HG03575 (cell line): ENCODE measurements around the gene PLCL1.

Experiments
- ATAC-seq: cut with Tn5 transposase; IDR thresholded peaks from one replicate; pipeline ENCODE4 v1.9.1; 2021; ENCODE audit not compliant: unreplicated experiment, insufficient number of reproducible peaks, low FRiP score; ENCODE audit errors: extremely low read depth

PLCL1 gene

DNA sequence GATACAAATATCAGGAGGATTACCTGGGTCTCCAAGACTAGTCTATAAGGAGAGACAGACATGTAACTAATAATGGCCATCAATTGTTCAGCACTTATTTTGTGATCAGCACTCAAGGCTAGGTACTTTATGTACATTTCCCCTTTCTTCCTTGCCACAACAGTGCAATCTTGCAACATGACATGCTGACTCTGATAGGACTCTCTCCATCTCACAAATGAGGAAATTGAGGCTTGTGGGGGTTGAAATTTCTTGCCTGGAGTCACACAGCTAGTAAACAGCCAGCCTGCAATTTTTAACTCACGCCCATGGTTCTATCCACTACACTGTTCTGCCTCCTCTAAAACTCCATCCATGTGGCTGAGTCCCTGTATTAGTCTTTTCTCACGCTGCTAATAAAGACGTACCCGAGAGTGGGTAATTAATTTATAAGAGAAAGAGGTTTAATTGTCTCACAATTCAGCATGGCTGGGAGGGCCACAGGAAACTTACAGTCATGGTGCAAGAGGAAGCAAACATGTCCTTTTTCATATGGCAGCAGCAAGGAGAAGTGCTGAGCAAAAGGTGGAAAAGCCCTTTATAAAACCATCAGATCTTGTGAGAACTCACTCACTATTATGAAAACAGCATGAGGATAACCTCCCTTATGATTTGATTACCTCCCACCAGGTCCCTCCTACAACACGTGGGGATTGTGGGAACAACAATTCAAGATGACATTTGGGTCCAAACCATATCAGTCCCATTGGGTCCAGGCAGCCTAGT lies 302.4 kb downstream of the PLCL1 start:
- no peak for ATAC-seq

DNA sequence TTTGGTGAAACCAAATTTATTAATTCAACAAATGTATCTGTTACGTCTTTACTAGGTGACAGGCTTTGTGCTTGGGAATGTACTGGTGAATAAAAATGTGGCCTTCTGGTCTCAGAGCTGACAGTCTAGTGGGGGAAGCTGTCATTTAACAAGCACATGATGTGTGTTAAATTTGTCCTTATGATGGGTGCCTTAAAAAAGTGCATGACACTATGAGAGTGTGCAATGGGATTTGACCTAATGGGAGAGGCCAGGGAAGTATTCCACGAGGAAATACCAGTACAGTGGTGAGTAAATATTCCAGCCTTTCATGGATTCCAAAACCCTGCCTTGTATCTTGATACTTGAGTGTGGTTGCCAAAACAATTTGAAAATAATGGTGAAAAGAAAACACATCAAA lies 308.9 kb downstream of the PLCL1 start:
- ATAC-seq = no peak

DNA sequence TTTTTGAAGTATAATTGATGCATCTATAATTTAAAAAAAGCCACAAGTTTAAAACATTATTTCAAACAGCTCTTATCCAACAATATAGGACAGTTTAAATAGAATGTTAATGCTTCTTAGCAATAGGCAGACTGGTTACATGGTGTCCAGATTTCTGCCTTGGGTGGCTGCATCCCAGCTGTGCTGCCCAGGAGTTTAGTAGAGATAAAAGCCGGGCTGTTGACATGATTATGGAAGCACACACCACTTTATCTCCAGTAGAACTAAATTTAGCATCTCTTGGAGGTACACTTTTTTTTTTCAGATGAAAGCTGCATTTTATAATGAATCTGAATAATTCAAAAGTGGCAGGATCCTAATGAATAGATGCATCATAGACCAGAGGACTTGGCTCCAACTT lies 309.7 kb downstream of the PLCL1 start:
- ATAC-seq = no peak

DNA sequence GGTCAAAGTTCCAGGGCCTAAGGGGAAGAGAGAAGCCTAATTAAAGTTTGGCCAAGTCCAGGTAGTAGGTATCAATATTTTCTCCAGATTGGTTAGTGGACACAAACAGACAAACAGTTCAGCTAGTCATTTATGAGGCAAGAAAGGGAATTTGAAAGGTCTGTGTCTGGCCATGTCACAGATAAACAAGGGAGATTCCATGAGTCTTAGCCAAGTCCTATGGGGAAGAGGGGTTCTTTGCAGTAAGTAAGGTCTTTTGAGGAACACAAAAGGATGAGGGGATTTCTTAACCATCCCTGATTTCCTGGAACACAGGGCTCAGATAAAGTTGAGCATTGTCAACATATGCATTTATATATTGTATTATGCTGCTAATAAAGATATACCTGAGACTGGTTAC lies 310.8 kb downstream of the PLCL1 start:
- no peak for ATAC-seq

DNA sequence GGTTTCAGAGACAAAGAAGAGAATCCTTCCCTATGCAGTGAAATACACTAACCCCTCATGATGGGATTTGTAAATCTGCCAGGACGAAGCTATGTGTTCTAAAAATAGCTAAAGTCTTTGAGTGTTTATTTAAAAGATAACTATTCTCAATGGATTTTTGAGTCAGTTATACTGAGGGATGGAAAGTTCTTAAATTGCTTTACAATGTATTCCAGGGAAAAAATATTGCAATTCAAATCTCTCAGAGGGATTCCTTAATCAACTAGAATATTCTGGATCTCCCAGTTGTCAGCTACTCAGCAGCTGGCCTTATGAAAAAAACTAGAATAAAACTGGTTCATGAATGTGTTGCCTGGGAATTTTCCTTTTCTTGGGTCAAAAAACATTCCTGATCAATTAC lies 312.4 kb downstream of the PLCL1 start:
- no peak for ATAC-seq

DNA sequence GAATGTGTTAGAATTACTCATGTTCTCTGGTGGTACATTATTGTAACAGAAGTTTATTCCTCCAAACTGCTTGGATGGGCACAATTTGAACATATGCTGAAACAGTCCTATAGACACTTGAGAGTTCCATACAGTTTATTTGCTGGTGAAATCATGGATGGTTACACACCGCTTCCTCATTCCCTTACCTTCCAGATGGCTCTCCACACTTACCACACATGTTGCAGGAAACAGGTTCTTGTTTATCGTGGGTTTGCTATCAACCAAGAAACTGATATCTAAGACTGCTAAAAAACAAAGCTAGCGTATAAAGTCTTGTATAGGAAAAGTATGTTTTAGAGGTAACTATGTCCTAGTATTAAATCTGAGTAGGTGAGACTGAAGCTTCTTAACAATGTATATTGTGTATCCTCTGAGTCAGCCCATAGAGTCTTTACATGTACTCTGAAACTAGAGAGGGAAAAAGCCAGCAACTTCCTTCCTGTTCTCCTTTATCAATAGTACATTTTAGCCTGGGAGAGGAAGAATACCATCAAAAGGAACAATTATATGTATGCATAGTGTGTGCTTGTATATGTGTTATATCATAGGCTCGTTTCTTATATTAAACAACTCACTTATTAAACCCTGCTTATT lies 313.1 kb downstream of the PLCL1 start:
- ATAC-seq = no peak

DNA sequence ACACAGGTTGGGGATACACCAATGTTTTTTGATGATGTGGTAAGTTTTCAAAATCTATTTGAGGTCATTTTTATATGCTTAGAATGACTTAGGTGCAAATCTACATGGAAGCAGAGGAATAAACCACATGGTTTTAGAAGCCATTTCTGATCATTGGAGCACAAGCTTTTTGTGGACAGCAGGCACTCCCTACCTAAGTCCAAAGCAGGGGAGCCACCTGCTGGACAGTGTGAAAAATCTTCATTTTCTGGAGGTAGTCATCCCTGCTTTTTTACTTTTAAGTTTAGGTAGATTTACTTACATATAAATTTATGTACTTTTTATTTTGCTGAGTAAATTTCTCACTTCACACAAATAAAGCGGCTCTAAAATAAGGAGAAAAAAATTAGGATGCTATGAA lies 323.2 kb downstream of the PLCL1 start:
- no peak for ATAC-seq

DNA sequence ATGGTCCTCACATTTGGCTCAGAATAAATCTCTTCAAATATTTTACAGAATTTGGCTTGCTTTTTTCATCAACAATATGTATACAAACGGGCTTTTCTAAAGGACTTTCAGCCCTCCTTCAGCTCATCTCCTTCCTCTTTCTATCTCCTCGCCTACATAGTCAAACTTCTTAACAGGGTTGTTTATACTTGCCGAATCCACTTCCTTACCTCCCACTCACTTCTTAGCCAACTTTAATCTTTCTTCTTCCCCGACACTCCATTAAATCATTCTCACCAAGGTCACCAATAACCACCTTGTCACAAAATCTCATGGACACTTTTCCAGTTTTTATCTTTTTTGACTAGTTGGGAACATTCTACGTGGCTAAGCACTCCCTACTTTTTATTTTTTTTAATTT lies 325.2 kb downstream of the PLCL1 start:
- no peak for ATAC-seq

DNA sequence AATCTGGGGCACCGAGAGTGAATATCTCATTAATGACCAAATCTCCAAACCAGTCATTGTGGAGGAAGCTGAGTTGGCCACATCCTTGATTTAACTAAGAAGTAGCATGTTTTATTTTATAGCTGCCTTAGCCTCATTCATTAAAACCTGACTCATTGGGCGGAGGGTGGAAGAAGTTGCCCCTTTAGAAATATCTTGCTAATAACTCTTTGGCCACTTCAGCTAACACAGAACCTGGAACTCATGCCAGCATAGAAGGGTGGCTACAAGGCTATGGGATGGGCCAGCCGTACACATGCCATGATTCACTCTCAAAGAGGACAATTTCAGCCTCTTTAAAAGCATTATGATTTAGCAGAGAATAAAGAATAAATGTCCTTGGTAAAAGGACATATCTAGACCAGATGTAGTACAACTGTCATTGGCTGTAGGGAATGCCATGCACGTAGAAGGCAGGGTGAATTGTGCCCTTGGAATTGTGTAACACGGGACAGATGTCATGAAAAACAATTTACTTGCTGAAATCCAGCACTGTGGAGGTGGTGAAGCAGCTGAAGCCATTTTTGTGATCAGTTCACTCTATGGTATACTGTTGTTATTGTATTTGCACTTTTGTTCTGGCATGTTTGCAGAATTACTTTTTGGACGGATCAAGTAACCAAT lies 330.0 kb downstream of the PLCL1 start:
- ATAC-seq = no peak

DNA sequence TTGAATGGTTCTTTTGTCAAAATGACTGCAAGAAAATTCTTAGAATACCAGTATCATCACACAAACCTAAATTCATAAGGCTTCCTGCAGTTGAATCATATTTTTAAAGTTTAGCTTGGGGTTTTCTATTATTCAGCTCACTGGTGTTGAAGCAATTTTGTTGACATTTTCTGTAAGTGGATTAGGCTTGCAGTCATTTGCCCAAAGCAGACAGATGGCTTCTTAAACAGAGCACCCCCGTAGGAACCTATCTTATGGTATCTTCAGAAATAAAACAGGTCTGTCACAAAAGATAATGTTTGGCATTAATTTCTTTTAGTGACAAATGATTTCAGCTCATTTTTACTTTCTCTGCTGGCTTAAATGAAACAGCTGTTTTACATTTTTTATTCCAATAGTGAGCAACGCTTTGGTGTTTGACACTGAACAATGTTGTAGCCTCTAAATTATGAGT lies 331.1 kb downstream of the PLCL1 start:
- ATAC-seq = no peak

DNA sequence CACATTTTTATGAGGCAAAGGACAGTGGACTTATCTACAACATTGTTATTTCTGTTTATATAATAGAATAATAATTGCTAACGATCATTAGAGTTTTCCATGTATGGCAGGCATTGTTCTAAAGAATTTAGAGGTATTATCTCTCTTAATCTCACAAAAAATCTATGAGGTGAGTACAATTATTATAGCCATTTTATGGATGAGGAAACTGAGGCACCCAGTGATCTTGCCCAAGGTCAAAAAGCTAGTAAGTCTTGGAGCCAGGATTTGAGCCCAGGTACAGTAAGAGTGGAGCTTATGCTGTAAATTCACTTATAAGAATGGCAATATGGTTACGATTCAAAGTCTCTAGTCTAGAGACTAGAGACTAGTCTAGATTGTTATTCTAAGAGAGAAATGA lies 331.7 kb downstream of the PLCL1 start:
- ATAC-seq = no peak

DNA sequence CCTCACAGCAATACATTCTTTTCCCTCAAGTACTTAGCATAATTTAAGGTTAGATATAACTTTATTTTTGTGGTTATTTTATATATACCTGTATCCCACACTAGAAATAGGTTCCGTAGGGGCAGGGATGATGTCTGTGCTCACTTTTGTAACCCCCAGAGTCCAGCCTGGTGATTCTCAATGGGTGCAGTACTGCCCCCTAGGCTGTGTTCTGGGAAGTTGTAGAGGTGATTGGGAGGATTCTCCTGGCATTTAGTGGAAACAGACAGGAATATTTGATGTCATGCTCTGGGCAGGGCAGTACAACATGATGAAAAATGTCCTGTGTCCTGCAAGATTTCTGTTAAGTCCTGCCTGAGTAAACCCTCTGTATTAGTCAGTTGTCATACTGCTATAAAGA lies 333.3 kb downstream of the PLCL1 start:
- no peak for ATAC-seq

DNA sequence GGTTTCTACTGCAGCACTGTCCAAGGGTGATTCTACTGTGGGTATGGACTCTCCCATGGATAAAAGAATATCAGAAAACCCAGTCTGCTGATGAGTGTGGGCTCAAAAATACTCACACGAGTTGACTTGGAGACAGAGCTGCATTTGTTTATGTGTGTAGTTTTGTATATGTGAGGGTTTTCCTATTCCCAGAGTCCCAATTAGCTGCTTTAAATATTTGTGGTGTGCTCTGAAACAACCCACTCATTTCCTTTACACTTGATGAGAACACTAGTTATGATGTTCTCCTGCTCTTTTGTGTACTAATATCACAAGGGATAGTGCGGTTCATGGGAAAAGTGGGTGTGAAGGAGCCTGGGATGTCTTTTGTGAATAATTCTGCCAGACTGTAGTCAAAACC lies 337.3 kb downstream of the PLCL1 start:
- ATAC-seq = no peak

DNA sequence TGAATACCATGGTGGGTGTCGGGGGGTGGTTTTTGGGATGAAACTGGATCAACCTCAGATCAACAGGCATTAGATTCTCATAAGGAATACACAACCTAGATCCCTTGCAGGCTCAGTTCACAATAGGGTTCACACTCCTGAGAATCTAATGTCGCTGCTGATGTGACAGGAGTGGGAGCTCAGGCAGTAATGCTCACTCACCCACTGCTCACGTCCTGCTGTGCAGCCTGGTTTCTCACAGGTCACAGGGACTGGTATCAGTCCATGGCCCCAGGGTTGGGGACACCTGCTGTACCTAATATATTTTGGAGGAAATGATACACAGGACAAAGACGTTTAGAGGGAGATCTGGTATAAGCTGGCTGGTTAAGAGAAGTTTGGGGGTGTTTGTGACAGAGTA lies 338.8 kb downstream of the PLCL1 start:
- no peak for ATAC-seq

DNA sequence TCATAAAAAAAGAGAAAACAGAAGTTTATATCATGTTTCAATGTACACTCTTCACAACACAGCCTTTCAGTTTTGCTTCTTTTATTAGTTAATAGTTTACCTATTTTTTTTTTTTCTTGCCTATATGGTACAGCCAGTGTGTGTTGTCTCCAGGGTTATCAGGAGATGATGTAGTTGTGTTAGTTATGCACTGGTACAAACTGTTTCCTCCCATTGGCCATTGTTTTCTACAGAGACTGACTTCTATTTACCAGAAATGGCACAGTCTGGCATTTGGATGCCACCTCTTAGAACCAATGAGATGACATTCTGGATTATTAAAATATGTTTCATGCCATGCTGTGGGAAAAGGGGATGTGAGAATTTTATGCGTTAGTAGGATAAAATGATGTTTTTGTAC lies 339.4 kb downstream of the PLCL1 start:
- ATAC-seq = no peak

DNA sequence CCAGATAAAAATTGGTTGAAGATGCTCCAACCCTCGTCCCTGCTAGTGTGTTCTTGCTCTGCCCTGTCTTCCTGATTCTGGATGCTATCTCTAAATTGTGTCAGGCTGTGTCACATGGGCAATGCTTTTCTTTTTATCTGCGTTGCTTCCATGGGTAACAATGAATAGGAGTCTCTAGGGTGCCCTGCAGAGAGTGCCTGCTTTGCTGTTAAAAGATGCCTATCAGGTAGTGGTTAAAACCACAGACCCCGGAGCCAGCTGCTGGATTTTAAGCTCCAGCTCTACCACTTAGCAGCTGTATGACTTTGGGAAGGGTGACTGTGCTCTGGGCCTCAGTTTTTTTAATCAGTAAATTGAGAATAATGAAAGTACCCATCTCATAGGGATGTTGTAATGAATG lies 340.3 kb downstream of the PLCL1 start:
- ATAC-seq = no peak

DNA sequence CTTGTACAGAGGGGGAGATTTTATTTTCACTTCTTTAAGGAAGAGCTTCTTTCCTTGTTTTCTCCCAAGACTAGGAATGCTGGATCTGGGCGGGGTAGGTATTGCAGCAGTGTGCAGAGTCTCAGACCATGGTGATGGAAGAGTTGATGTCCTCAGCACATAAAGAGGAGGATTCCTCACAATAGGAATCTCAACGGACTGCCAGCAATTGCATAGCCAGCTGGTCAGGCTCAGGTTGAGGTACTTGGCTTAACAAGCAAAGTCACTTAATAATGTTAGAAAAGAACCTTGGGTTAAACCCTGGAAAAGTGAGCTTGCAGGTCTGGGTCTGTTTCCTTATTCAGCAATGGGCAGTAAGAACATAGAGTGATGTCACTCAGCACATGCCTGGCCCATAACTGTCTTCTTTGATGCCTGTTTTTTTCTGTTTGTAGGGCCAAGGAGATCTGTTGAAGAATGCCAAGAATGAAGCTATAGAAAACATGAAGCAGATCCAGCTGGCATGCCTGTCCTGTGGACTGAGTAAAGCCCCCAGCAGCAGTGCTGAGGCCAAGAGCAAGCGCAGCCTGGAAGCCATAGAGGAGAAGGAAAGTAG lies 342.1 kb downstream of the PLCL1 start:
- ATAC-seq = no peak

DNA sequence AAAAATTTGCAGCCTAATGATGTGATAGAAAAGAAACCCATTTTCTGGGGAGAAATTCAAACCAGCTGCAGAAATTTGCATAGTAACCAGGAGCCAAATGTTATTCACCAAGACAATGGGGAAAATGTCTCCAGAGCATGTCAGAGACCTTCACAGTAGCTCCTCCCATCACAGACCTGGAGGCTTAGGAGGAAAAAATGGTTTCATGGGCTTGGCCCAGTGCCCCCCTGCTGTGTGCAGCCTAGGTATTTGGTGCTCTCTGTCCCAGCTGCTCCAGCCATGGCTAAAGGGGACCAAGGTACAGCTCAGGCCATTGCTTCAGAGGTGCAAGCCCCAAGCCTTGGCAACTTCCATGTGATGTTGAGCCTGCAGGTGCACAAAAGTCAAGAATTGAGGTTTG lies 352.9 kb downstream of the PLCL1 start:
- ATAC-seq = no peak

DNA sequence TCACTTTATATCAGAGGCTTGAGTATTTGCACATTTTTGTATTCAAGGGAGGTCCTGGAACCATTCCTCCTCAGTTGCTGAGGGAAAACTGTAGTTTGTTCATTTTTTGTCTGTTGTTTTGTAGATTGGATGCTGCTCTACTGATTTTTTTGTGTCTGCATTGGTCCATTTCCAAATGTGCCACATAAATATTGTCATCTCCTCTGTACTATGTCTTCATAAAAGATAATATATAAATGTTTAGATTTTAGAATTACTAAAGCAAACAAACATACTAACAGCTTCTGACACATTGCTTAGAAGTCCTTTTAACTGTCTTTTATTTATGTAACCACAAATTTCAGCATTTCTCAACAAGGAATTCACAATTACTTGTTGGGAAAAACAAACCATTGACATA lies 356.8 kb downstream of the PLCL1 start:
- ATAC-seq = no peak

DNA sequence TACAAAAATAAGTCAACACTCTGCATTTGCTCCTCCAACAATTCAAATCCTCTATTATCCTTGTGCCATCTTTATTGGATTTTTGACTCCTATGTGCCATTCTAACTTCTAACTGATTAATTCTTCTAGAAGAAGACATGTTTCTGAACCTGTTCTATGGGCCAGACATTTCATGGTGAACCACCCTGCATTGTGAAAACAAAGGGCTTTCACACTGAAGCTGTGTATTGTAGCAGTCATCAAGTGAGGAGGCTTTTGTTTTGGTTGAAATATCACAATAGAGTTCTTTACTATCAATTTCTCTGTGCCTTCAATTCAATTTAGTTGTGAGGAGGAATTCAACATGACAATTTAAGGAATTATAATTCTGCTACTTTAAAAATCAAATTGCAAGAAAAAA lies 357.9 kb downstream of the PLCL1 start:
- no peak for ATAC-seq
